AG09309 (cell line): Measurements from ENCODE around the gene ZBTB9.
"Not testable (repeated sequence)": the region's sequence is repeated elsewhere in the genome, so short reads cannot be mapped to it uniquely, and the experiment has no call there.

ENCODE experiments used
- DNase-seq: peaks from one replicate; pipeline ENCODE4 v3.0.0-alpha.2; 2010; ENCODE audit warnings: low read depth
- H3K4me3 ChIP-seq: 2 replicates; pipeline ENCODE4 v1.5.1; 2011; ENCODE audit warnings: mild to moderate bottlenecking, low read depth, low read length, moderate library complexity; ENCODE audit not compliant: control insufficient read depth
- CTCF ChIP-seq: IDR thresholded peaks from 2 replicates; pipeline ENCODE4 v1.5.1; 2011; ENCODE audit warnings: mild to moderate bottlenecking, low read depth, low read length, inconsistent platforms; ENCODE audit not compliant: insufficient read depth, control insufficient read depth; ENCODE audit errors: missing control alignments

The ZBTB9 gene

GRCh38 chr6:33481192-33481591, 26.8 kb downstream of the ZBTB9 start:
- TF ChIP-seq CTCF = no peak
- H3K4me3 ChIP-seq = no peak overlapping the region
- no peak for DNase-seq

GRCh38 chr6:33482620-33483019, 28.2 kb downstream of the ZBTB9 start:
- H3K4me3 ChIP-seq, DNase-seq: not testable (repeated sequence)

GRCh38 chr6:33483678-33484077, 29.3 kb downstream of the ZBTB9 start:
- H3K4me3 ChIP-seq = no peak overlapping the region
- no peak for DNase-seq
- no peak for TF ChIP-seq CTCF

- not testable (repeated sequence) for H3K4me3 ChIP-seq, DNase-seq
Measured at GRCh38 chr6:33484673-33485262, 30.4 kb downstream of the ZBTB9 start.

- not testable (repeated sequence) for DNase-seq, H3K4me3 ChIP-seq
Measured at GRCh38 chr6:33485680-33486079, 31.3 kb downstream of the ZBTB9 start.

GRCh38 chr6:33488339-33488738, 34.0 kb downstream of the ZBTB9 start:
- DNase-seq = no peak
- no peak overlapping the region for H3K4me3 ChIP-seq
- TF ChIP-seq CTCF = no peak

GRCh38 chr6:33490198-33490597, 35.8 kb downstream of the ZBTB9 start:
- no peak for DNase-seq
- no peak overlapping the region for H3K4me3 ChIP-seq
- no peak for TF ChIP-seq CTCF

GRCh38 chr6:33490621-33491020, 36.2 kb downstream of the ZBTB9 start:
- no peak for TF ChIP-seq CTCF
- no peak for DNase-seq
- no peak overlapping the region for H3K4me3 ChIP-seq
